ENCODE data around the gene CDH23.
A peak's percentile ranks its signal among the peaks of the same experiment; 100 is the strongest.

CDH23 gene

DNA sequence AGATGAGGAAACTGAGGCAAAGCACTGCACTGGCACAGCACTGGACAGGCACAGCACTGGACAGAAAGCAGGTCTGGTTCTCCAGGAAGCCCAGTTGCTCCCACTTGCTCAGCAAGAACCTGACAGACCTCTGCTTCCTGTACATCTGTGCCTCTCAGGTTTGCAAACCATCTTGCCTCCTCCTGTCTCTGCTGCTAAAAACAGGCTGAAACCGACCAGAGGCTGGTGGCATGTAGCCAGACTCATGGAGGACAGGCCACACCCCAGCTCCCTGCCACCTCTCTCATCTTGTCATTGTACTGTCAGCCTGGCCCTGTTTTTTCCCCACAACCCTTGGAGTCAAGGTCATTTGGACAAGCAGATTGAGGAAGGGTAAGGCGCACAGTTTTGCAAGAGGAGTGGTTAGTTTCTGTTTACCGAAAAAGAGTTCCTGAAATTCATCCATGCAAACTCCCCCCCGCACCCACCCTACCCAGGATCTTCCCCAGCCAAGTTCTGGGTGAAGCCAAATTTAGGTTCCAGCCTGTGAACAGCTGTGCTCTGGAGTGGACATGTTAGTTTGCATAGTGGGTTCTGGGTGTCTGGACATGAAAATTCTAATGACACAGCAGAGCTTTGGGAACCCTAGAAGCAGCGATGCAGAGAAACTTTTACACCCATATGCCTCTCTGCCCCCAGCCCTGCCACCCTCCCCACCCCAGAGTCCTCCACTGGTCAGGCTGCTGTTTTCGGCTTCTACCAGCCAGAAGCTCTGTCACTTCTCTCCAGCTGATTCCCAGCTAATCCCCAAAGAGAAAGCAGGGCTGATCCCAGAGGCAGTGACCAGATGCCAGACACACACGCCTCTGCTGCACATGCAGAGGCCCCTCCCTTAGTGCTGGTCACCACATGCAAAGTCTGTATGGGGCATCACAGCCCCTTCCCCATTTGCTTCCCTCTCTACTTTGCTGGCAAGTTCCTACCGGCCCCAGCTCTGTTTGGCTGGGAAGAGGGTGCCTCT, 331.3 kb downstream of the CDH23 start:
- H3K9ac ChIP-seq (ENCODE audit: low read length), result no peak overlapping the region
- H2BK120ac ChIP-seq (ENCODE audit: insufficient read depth, low read length, poor library complexity), result no peak overlapping the region
- no peaks in the 10 kb centered on the region for H3K79me1 ChIP-seq (ENCODE audit: low read length)
- no peak overlapping the region for H4K12ac ChIP-seq (ENCODE audit: low read depth, low read length)
- no peaks in the 10 kb centered on the region for H3K79me2 ChIP-seq (ENCODE audit: control insufficient read depth, insufficient read depth, low read length, poor library complexity)
- no peaks in the 10 kb centered on the region for H3K36me3 ChIP-seq (ENCODE audit: control insufficient read depth in 1 of 2, insufficient read depth in 2 of 2, low read length in 2 of 2)
- no CpG with 5 or more reads among the region's 8 CpGs for WGBS (ENCODE audit: extremely low coverage, insufficient coverage, insufficient read length)
- no peak overlapping the region for H4K91ac ChIP-seq (ENCODE audit: low read depth, low read length)
- H3K14ac ChIP-seq (ENCODE audit: low read length), result no peak overlapping the region
- H4K8ac ChIP-seq (ENCODE audit: low read depth, low read length), result no peak overlapping the region
- H2BK12ac ChIP-seq (ENCODE audit: low read length), result no peak overlapping the region
- no peaks in the 10 kb centered on the region for H3K27me3 ChIP-seq (ENCODE audit: insufficient read depth, low read length)
- no peak overlapping the region for H2BK5ac ChIP-seq (ENCODE audit: low read depth, low read length, poor library complexity)
- no peak overlapping the region for H3K4ac ChIP-seq (ENCODE audit: low read depth, low read length)
- no peak overlapping the region for H3K4me2 ChIP-seq (ENCODE audit: low read length)
- peak overlapping the region; percentile 40 for H3K4me3 ChIP-seq (ENCODE audit: low read depth, low read length)
- H3K4me1 ChIP-seq (ENCODE audit: control insufficient read depth in 1 of 2, insufficient read depth in 2 of 2, low read length in 2 of 2), result peaks cover 6 to 7% of the 10 kb centered on the region in 2 experiments
- H3K18ac ChIP-seq (ENCODE audit: low read length), result no peak overlapping the region
- H2AK5ac ChIP-seq (ENCODE audit: low read length), result no peak overlapping the region
- no peak for DNase-seq
- H3K27ac ChIP-seq (ENCODE audit: low read depth, low read length), result no peak overlapping the region
- no peaks in the 10 kb centered on the region for H3K9me3 ChIP-seq (ENCODE audit: insufficient read depth, low read depth, low read length)
- no peak overlapping the region for H2AFZ ChIP-seq (ENCODE audit: insufficient read depth, low read length, poor library complexity)
- no peak overlapping the region for H3K23ac ChIP-seq (ENCODE audit: low read length)

DNA sequence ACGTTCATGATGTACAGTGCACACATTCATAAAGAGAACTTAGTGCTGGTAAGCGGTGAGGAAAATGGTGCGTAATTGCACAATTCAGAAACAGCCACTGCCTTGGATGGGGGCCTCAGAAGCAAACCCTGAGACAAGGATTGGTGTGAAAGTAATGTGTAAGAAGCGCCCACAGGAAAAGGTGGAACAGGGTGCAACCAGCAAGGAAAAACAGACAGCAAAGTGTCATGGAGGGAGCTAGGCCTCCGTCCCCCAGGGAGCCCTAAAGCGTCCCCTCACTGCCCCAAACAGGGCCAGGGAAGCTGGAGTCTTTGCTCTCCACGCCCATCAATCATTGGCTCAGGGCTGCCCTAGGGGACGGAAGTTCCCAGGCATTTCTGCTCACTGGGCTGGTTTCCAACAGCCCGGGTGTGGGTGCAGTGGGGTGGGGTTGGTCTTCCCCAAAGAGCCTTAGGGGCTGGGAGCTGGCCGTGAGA, 332.5 kb downstream of the CDH23 start:
- H2BK120ac ChIP-seq (ENCODE audit: insufficient read depth, low read length, poor library complexity), result no peak overlapping the region
- no peak overlapping the region for H3K4me2 ChIP-seq (ENCODE audit: low read length)
- no peak overlapping the region for H4K12ac ChIP-seq (ENCODE audit: low read depth, low read length)
- no CpG with 5 or more reads among the region's 10 CpGs for WGBS (ENCODE audit: extremely low coverage, insufficient coverage, insufficient read length)
- H3K79me2 ChIP-seq (ENCODE audit: control insufficient read depth, insufficient read depth, low read length, poor library complexity), result no peaks in the 10 kb centered on the region
- no peak overlapping the region for H4K8ac ChIP-seq (ENCODE audit: low read depth, low read length)
- peak; percentile 13 to 23 for DNase-seq
- no peak overlapping the region for H4K91ac ChIP-seq (ENCODE audit: low read depth, low read length)
- no peak overlapping the region for H2AK5ac ChIP-seq (ENCODE audit: low read length)
- H3K4me1 ChIP-seq (ENCODE audit: control insufficient read depth in 1 of 2, insufficient read depth in 2 of 2, low read length in 2 of 2), result peaks cover 6 to 7% of the 10 kb centered on the region in 2 experiments
- H3K14ac ChIP-seq (ENCODE audit: low read length), result no peak overlapping the region
- no peak overlapping the region for H3K4ac ChIP-seq (ENCODE audit: low read depth, low read length)
- no peaks in the 10 kb centered on the region for H3K9me3 ChIP-seq (ENCODE audit: insufficient read depth, low read depth, low read length)
- H2AFZ ChIP-seq (ENCODE audit: insufficient read depth, low read length, poor library complexity), result no peak overlapping the region
- no peak overlapping the region for H3K9ac ChIP-seq (ENCODE audit: low read length)
- no peak overlapping the region for H3K18ac ChIP-seq (ENCODE audit: low read length)
- no peak overlapping the region for H2BK12ac ChIP-seq (ENCODE audit: low read length)
- no peak overlapping the region for H3K4me3 ChIP-seq (ENCODE audit: low read depth, low read length)
- no peaks in the 10 kb centered on the region for H3K36me3 ChIP-seq (ENCODE audit: control insufficient read depth in 1 of 2, insufficient read depth in 2 of 2, low read length in 2 of 2)
- no peaks in the 10 kb centered on the region for H3K79me1 ChIP-seq (ENCODE audit: low read length)
- no peak overlapping the region for H2BK5ac ChIP-seq (ENCODE audit: low read depth, low read length, poor library complexity)
- H3K23ac ChIP-seq (ENCODE audit: low read length), result no peak overlapping the region
- H3K27ac ChIP-seq (ENCODE audit: low read depth, low read length), result no peak overlapping the region
- no peaks in the 10 kb centered on the region for H3K27me3 ChIP-seq (ENCODE audit: insufficient read depth, low read length)

DNA sequence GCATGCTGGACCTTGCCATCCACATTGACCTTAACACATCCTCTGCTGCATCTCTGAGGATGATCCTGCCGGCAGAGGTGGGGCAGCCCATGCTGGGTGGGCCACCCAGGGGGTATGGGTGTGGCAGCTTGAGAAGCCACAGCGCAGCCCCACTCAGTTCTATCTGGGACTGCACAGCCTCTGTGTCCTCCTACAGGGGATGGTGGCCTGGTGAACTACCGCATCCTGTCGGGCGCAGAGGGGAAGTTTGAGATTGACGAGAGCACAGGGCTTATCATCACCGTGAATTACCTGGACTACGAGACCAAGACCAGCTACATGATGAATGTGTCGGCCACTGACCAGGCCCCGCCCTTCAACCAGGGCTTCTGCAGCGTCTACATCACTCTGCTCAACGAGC, 335.1 kb downstream of the CDH23 start:
- Histone ChIP-seq H3K4me2 (ENCODE audit: low read length) (no peak overlapping the region), H3K4me1 (ENCODE audit: control insufficient read depth in 1 of 2, insufficient read depth in 2 of 2, low read length in 2 of 2) (peaks cover 0 to 2% of the 10 kb centered on the region in 2 experiments), H4K8ac (ENCODE audit: low read depth, low read length) (no peak overlapping the region), H2BK12ac (ENCODE audit: low read length) (no peak overlapping the region), H3K9me3 (ENCODE audit: insufficient read depth, low read depth, low read length) (no peaks in the 10 kb centered on the region), H3K4me3 (ENCODE audit: low read depth, low read length) (no peak overlapping the region), H3K4ac (ENCODE audit: low read depth, low read length) (no peak overlapping the region), H3K36me3 (ENCODE audit: control insufficient read depth in 1 of 2, insufficient read depth in 2 of 2, low read length in 2 of 2) (no peaks in the 10 kb centered on the region), H3K79me1 (ENCODE audit: low read length) (no peaks in the 10 kb centered on the region), H4K91ac (ENCODE audit: low read depth, low read length) (no peak overlapping the region), H3K27me3 (ENCODE audit: insufficient read depth, low read length) (no peaks in the 10 kb centered on the region), H3K18ac (ENCODE audit: low read length) (no peak overlapping the region), H3K14ac (ENCODE audit: low read length) (no peak overlapping the region), H2AFZ (ENCODE audit: insufficient read depth, low read length, poor library complexity) (no peak overlapping the region), H3K79me2 (ENCODE audit: control insufficient read depth, insufficient read depth, low read length, poor library complexity) (no peaks in the 10 kb centered on the region), H3K9ac (ENCODE audit: low read length) (no peak overlapping the region), H3K23ac (ENCODE audit: low read length) (no peak overlapping the region), H4K12ac (ENCODE audit: low read depth, low read length) (no peak overlapping the region), H3K27ac (ENCODE audit: low read depth, low read length) (no peak overlapping the region), H2AK5ac (ENCODE audit: low read length) (no peak overlapping the region), H2BK120ac (ENCODE audit: insufficient read depth, low read length, poor library complexity) (no peak overlapping the region), H2BK5ac (ENCODE audit: low read depth, low read length, poor library complexity) (no peak overlapping the region)
- no peak for DNase-seq
- no CpG with 5 or more reads among the region's 12 CpGs for WGBS (ENCODE audit: extremely low coverage, insufficient coverage, insufficient read length)

DNA sequence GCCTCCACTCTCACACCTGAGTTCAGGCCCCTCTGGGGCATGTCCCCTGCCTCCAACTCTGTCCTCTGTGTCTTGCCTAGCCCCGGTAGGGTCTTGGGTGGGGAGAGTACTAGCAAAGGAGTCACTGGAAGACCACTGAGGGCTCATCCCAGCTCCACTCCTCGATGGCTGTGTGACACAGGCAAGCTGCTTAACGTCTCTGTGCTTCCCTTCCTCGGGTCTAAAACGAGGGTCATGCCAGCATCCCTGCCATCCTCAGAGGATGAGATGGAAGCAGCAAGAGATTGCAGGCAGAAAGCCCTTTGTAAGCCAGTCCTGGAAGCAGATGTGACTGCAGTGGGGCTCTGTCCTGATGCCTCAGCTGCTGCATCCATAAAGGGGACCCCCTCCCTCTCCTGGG, 338.1 kb downstream of the CDH23 start:
- H4K12ac ChIP-seq (ENCODE audit: low read depth, low read length), result no peak overlapping the region
- WGBS (ENCODE audit: extremely low coverage, insufficient coverage, insufficient read length), result no CpG with 5 or more reads among the region's 5 CpGs
- DNase-seq, result no peak
- no peak overlapping the region for H3K4me2 ChIP-seq (ENCODE audit: low read length)
- H3K4me3 ChIP-seq (ENCODE audit: low read depth, low read length), result no peak overlapping the region
- H3K9me3 ChIP-seq (ENCODE audit: insufficient read depth, low read depth, low read length), result no peaks in the 10 kb centered on the region
- H3K23ac ChIP-seq (ENCODE audit: low read length), result no peak overlapping the region
- H2BK5ac ChIP-seq (ENCODE audit: low read depth, low read length, poor library complexity), result no peak overlapping the region
- no peaks in the 10 kb centered on the region for H3K27me3 ChIP-seq (ENCODE audit: insufficient read depth, low read length)
- no peak overlapping the region for H2AFZ ChIP-seq (ENCODE audit: insufficient read depth, low read length, poor library complexity)
- H2AK5ac ChIP-seq (ENCODE audit: low read length), result no peak overlapping the region
- H4K91ac ChIP-seq (ENCODE audit: low read depth, low read length), result no peak overlapping the region
- no peaks in the 10 kb centered on the region for H3K36me3 ChIP-seq (ENCODE audit: control insufficient read depth in 1 of 2, insufficient read depth in 2 of 2, low read length in 2 of 2)
- H2BK12ac ChIP-seq (ENCODE audit: low read length), result no peak overlapping the region
- H3K79me2 ChIP-seq (ENCODE audit: control insufficient read depth, insufficient read depth, low read length, poor library complexity), result no peaks in the 10 kb centered on the region
- no peak overlapping the region for H3K18ac ChIP-seq (ENCODE audit: low read length)
- H3K14ac ChIP-seq (ENCODE audit: low read length), result no peak overlapping the region
- no peak overlapping the region for H2BK120ac ChIP-seq (ENCODE audit: insufficient read depth, low read length, poor library complexity)
- H3K79me1 ChIP-seq (ENCODE audit: low read length), result no peaks in the 10 kb centered on the region
- H3K9ac ChIP-seq (ENCODE audit: low read length), result no peak overlapping the region
- no peak overlapping the region for H3K27ac ChIP-seq (ENCODE audit: low read depth, low read length)
- H3K4ac ChIP-seq (ENCODE audit: low read depth, low read length), result no peak overlapping the region
- no peak overlapping the region for H4K8ac ChIP-seq (ENCODE audit: low read depth, low read length)
- no peaks in the 10 kb centered on the region for H3K4me1 ChIP-seq (ENCODE audit: control insufficient read depth in 1 of 2, insufficient read depth in 2 of 2, low read length in 2 of 2)
